ENCODE results near the gene KRT8.
A peak's percentile ranks its signal among the peaks of the same experiment; 100 is the strongest.
"Not testable (repeated sequence)": the region's sequence is repeated elsewhere in the genome, so short reads cannot be mapped to it uniquely, and the experiment has no call there.

KRT8 gene

GRCh38 chr12:52901715-52902541, 2.9 kb downstream of the KRT8 start:
- no peak for DNase-seq (ENCODE audit: low read depth)

- no peak for DNase-seq (ENCODE audit: low read depth)
These were observed 3.8 kb downstream of the KRT8 start for GRCh38 chr12:52900896-52901714.

GRCh38 chr12:52900166-52900895, 4.5 kb downstream of the KRT8 start:
- no peak for DNase-seq (ENCODE audit: low read depth)

GRCh38 chr12:52899338-52900035, 5.4 kb downstream of the KRT8 start:
- DNase-seq (ENCODE audit: low read depth): no peak

- no peak for DNase-seq (ENCODE audit: low read depth)
These were observed 8.4 kb downstream of the KRT8 start for GRCh38 chr12:52896190-52897100.

GRCh38 chr12:52895726-52896189, 9.1 kb downstream of the KRT8 start:
- DNase-seq (ENCODE audit: low read depth): no peak

- DNase-seq (ENCODE audit: low read depth): no peak
These were observed 11.9 kb downstream of the KRT8 start for GRCh38 chr12:52892974-52893373.

GRCh38 chr12:52892207-52892852, 12.5 kb downstream of the KRT8 start:
- DNase-seq (ENCODE audit: low read depth): no peak

- no peak for DNase-seq (ENCODE audit: low read depth)
These were observed 13.8 kb downstream of the KRT8 start for GRCh38 chr12:52891044-52891443.

- no peak for DNase-seq (ENCODE audit: low read depth)
These were observed 14.5 kb downstream of the KRT8 start for GRCh38 chr12:52890417-52890816.

- DNase-seq (ENCODE audit: low read depth): peak; percentile 82
These were observed 20.2 kb downstream of the KRT8 start for GRCh38 chr12:52884526-52885293.

GRCh38 chr12:52880499-52880898, 24.4 kb downstream of the KRT8 start:
- DNase-seq (ENCODE audit: low read depth): not testable (repeated sequence)

- DNase-seq (ENCODE audit: low read depth): peak; percentile 60
These were observed 25.2 kb downstream of the KRT8 start for GRCh38 chr12:52879394-52880351.

GRCh38 chr12:52878507-52879393, 26.1 kb downstream of the KRT8 start:
- DNase-seq (ENCODE audit: low read depth): no peak

GRCh38 chr12:52877242-52877641, 27.6 kb downstream of the KRT8 start:
- DNase-seq (ENCODE audit: low read depth): no peak

GRCh38 chr12:52876372-52876771, 28.5 kb downstream of the KRT8 start:
- no peak for DNase-seq (ENCODE audit: low read depth)

Measured in activated T-cell treated with anti-CD3 and anti-CD28 coated beads for 1 hour (primary cell).